GM18861 (cell line): Measurements from ENCODE around the gene CDHR5.

ENCODE experiments used
- ATAC-seq: cut with Tn5 transposase; IDR thresholded peaks from one replicate; pipeline ENCODE4 v1.9.1; 2021; ENCODE audit not compliant: unreplicated experiment

Gene CDHR5

DNA sequence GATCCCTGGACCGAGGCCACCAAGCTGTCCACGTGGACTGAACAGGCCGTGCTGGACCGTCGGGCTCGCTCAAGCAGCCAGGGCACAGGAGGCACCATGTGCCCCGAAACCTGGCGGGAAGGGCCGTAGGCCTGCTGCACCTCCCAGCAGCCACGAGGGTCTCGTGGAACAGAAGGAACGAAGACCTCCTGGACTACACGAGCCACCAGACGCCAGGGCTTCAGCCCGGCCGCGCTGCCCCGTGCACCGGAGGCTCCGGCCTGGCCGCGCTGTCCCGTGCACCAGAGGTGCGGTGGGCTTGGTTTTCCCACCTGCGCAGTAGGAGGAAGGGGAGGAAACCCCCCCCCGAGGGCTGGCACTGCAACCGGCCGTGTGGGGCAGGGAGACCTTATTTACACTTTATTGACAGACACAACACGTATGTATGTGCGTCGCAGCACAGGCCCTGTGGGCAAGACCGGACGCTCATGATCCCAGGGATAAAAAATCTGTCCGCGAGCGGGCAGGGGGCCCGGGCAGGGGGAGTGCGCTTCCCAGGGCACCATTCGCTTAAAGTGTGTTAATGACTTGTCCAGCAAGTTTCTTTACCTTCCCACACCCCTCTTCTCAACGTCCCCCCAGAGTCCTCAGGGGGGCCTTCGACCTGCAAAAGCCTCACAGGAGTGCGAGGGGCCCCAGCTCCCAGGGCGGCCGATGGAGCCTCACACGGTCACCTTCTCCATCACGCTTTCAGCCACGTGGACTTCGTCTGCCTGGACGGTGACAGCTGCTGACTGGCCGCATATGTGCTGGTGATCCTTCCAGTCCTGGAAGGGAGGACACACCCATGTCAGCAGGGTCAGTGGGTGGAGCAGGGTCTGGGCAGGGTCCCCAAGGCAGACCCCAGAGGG, 19.3 kb upstream of the CDHR5 start:
- ATAC-seq: no peak

- ATAC-seq: no peak
Measured at GRCh38 chr11:643366-643765, 18.6 kb upstream of the CDHR5 start.

DNA sequence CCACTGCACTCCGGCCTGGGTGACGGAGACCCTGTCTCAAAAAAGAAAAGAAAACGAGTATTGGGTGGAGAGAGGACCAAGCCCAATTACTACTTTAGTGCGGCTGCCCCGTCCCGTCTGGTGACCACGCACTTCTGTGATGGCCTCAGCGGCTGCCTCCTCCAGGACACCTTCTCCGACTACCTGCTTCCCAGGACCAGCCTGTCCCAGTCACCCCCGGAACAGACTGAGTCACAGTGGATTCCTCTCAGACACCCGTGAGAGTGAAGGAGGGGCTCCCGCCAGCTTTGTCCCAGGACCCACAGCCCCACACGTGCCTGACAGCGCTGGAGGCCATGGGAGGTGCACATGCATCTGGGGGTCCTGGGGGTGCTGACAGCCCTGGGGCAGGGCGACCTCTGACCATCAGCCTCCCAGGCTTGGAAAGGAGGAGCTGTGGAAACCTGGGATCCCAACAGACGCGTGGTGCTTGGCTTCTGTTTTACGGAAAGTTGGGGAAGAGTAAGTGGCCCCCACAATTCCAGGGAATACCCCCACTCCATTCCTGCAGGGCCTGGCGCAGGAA, 17.1 kb upstream of the CDHR5 start:
- ATAC-seq: no peak

DNA sequence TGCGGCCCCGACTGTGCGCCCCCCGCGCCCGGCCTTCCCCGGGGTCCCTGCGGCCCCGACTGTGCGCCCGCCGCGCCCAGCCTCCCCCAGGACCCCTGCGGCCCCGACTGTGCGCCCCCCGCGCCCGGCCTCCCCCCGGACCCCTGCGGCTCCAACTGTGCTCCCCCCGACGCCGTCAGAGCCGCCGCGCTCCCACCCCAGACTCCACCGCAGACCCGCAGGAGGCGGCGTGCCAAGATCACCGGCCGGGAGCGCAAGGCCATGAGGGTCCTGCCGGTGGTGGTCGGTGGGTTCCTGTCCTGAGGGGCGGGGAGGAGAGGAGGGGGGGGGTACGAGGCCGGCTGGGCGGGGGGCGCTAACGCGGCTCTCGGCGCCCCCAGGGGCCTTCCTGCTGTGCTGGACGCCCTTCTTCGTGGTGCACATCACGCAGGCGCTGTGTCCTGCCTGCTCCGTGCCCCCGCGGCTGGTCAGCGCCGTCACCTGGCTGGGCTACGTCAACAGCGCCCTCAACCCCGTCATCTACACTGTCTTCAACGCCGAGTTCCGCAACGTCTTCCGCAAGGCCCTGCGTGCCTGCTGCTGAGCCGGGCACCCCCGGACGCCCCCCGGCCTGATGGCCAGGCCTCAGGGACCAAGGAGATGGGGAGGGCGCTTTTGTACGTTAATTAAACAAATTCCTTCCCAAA, 15.4 kb upstream of the CDHR5 start:
- no peak for ATAC-seq

DNA sequence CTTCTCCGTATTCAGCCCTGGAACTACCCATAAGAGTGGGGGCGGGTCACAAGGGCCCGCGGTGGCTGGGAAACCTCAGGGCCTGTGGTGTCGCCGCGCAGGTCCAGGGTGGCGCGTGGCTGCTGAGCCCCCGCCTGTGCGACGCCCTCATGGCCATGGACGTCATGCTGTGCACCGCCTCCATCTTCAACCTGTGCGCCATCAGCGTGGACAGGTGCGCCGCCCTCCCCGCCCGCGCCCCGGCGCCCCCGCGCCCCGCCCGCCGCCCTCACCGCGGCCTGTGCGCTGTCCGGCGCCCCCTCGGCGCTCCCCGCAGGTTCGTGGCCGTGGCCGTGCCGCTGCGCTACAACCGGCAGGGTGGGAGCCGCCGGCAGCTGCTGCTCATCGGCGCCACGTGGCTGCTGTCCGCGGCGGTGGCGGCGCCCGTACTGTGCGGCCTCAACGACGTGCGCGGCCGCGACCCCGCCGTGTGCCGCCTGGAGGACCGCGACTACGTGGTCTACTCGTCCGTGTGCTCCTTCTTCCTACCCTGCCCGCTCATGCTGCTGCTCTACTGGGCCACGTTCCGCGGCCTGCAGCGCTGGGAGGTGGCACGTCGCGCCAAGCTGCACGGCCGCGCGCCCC, 14.7 kb upstream of the CDHR5 start:
- no peak for ATAC-seq

DNA sequence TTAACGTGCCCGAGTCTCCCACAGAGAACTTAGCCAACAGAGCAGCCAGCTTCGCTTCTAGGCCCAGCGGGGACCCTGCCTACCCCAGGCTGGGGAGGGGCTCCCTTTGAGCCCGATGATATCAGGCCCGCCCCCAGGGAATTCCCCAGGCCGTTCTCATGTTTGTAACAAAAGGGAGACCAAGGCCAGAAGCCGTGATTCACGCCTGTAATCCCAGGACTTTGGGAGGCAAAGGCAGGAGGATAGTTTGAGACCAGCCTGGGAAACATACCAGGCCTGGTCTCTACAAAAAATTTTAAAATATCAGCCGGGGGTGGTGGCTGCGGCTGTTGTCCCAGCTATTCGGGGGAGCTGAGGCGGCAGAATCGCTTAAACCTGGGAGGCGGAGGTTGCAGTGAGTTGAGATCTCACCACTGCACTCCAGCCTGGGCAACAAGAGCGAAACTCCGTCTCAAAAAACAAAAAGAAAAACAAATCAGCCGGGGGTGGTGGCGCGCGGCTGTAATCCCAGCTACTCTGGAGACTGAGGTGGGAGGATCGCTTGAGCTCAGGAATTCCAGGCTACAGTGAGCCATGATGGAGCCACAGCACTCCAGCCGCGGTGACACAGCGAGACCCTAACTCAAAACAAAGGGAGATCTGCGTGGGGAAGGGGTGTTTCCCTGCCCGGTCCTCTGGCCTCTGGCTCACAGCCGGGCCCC, 14.0 kb upstream of the CDHR5 start:
- no peak for ATAC-seq

DNA sequence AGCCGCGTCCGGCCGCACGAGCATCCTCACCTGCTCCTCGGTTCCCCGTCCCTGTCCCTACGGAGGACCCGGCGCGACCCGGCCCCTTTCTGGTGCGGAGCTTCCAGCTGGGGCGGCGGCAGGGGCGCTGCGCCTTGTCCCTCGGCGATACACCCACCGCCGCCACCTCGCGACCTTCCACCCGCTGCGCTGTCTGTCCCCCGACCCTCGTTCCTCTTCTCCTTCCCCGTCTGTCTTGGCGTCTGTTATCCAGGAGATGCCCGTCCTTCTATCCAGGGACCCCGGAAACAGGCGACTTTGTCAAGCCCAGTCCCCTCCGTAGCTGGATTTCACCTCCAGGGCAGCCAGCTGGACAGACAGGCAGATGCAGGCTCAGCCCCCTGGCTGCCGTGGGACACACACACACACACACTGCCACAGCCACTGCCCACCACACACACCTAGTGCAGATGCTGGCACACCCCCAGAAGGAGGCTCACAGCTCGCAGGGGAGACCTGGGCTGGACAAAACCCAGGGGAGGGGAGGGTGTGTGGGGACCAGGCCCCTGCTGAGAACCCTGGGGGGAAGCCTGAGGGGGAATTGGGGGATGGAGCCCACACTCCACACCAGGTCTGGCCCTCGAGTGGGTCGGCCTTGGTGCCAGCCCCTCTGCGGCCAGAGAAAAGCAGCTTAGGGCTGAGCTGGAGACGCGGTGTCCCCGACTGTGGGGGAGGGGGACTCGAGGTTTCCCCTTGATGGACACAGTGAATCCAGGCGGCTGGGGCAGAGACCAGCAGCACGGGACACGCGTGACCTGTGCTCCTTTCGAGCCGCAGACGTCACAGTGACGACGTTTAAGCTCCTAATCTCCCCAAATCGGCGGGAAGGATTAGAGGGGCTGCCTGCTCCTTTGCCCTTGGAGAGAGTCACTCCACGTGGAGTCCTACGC, 13.1 kb upstream of the CDHR5 start:
- no peak for ATAC-seq

- no peak for ATAC-seq
Measured at GRCh38 chr11:637333-637592, 12.5 kb upstream of the CDHR5 start.

DNA sequence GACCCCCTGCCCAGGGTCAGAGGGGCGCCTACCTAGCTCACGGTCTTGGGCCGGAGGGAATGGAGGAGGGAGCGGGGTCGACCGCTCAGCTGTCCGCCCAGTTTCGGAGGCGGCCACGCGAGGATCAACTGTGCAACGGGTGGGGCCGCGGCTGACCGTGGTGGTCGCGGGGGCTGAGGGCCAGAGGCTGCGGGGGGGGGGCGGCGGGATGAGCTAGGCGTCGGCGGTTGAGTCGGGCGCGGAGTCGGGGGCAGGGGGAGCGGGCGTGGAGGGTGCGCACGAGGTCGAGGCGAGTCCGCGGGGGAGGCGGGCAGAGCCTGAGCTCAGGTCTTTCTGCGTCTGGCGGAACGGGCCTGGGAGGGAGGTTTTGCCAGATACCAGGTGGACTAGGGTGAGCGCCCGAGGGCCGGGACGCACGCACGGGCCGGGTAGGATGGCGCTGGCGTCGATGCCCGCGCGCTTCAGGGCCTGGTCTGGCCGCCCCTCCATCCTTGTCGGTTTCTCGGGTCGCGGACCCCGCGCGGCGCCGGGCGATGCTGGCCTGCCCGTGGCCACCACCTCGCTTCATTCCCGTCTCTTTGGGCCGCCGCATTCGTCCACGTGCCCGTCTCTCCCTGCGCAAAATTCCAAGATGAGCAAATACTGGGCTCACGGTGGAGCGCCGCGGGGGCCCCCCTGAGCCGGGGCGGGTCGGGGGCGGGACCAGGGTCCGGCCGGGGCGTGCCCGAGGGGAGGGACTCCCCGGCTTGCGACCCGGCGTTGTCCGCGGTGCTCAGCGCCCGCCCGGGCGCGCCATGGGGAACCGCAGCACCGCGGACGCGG, 12.0 kb upstream of the CDHR5 start, which contains the start of gene DRD4:
Gene DRD4 (plus strand): TSS at position 759 of the 822 bp plus-strand sequence. CDS start 36 bp downstream, at position 795.
- ATAC-seq: no peak

DNA sequence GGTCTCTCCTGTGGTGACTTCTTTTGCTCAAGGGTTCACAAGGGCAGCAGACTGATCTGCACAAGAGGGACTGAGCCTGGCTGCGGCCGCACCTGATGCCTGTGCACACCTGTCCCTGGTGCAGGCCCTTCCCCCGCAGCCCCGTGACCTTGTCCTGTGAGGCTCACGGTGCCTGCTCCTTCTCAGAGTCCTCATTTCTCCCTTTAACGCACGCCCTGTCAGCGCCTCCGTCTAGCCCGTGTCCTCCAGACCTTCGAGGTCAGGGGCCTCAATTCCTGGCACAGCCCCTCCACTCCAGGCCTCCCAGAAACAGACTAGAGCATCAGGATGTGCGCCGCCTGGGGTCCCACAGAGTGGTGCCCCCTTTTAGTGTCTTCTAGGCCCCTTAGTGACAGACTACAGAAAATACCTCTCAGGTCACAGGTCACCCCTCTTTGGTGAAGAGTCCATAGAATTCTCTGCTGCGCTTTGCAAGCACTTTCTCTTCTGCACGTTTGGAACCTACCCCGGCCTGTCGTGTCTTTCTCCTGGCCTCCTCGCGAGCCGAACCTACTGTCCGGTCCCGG, 11.3 kb upstream of the CDHR5 start:
- ATAC-seq: no peak

DNA sequence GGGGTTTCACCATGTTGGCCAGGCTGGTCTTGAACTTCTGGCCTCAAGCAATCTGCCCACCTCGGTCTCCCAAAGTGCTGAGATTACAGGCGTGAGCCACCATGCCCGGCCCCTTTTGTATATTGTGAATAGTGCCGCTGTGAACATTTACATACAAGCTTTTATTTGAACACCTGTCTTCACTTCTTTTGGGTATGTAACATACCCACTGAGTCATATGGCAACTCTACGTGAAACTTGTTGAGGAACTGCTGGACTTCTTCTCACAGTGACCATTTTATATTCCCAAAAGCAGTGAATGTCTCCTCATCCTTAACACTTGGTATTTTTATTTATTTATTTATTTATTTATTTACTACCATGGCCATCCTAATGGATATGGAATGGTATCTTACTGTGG, 6.1 kb upstream of the CDHR5 start:
- ATAC-seq: no peak

DNA sequence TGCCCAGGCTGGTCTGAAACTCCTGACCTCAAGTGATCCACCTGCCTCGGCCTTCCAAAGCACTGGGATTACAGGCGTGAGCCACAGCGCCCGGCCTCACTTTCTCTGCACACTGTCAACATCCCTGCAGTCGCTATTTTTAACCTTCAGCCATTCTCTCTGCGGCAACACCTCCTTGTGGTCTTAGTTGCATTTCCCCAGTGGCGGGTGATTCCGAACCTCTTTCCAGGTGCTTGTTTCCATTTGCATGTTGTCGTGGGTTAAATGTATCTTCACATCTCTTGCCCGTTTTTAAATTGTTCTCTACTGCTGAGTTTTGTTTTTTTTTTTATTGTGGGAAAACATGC, 4.5 kb upstream of the CDHR5 start:
- no peak for ATAC-seq

GRCh38 chr11:628056-628455, 3.3 kb upstream of the CDHR5 start:
- ATAC-seq: no peak

- ATAC-seq: no peak
Measured at GRCh38 chr11:627308-627576, 2.5 kb upstream of the CDHR5 start.

DNA sequence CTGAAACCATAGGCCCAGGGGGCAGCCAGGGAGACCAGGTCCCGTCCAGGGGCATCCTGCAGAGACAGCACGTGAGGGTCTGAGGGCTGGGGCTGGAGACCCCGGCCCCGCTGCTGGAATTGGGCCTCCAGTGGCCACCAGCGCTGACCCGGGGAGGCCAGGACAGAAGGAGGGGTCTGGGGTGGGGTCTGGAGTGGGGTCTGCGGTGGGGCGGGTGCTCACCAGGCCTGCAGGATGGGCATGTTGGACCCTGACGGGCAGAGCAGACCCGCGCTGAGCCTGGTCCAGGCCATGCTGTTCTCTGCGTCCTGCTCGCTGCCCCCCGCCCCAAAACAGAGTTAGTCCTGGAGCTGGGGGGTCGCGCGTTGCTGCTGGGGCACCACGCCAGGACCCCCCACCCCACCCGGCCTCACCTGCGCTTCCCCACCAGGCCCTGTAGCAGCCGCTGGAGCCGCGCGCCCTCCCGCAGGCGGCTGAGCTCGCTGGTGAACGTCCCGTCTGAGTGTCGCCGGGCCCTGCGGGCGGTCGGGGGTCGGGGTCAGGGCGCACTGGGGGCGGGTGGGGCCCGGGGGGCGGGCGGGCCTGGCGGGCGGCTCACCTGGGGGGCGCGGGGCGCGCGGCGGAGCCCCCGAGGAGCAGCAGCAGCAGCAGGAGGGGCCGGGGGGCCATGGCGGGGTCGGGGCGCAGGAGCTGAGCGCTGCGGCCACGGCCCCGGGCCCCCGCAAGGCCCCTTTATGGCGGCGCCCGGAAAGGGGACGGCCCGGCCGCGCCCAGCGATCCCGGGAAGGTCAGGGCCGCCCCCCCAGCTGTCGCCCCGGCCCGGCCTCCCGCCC, 1.9 kb upstream of the CDHR5 start, which contains the start of gene SCT:
Gene SCT (minus strand): TSS at position 707 of the 833 bp plus-strand sequence. CDS start 38 bp downstream, at position 669.
- no peak for ATAC-seq

- ATAC-seq: no peak
Measured at GRCh38 chr11:625636-626268, 997 bp upstream of the CDHR5 start.

- no peak for ATAC-seq
Measured at GRCh38 chr11:623999-624704, 603 bp downstream of the CDHR5 start.
